22Rv1 (cell line): Measurements from ENCODE around the gene TWSG1.

Experiments used
- ZFX ChIP-seq: fragments of 450-650 bp; IDR thresholded peaks from 2 replicates; pipeline ENCODE4 v1.6.1; 2017; ENCODE audit warnings: antibody characterized with exemption, borderline replicate concordance
- TF ChIP-seq, protein P1 (sequence below): fragments of 450-650 bp; IDR thresholded peaks from 2 replicates; pipeline ENCODE4 v1.5.1; 2017; ENCODE audit warnings: mild to moderate bottlenecking

DNA sequence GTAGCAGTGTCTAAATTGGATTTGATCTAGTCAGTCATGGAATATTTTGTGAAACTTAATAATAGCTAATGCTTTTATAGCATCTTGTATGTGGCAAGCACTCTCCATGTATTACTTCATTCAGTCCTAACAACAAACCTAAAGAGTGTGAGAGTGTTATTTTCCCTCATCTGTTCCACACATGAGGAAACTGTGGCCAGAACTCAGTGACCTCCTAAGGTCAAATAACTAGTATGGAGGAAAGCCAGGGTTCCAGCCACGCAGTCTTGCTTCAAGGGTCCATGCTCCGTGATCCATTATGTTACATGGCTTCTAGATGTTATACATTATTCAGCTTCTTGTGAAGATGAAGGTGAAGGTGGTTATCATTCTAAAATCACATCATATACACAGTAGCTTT lies 45.5 kb downstream of the TWSG1 start:
- TF ChIP-seq, protein P1, sequence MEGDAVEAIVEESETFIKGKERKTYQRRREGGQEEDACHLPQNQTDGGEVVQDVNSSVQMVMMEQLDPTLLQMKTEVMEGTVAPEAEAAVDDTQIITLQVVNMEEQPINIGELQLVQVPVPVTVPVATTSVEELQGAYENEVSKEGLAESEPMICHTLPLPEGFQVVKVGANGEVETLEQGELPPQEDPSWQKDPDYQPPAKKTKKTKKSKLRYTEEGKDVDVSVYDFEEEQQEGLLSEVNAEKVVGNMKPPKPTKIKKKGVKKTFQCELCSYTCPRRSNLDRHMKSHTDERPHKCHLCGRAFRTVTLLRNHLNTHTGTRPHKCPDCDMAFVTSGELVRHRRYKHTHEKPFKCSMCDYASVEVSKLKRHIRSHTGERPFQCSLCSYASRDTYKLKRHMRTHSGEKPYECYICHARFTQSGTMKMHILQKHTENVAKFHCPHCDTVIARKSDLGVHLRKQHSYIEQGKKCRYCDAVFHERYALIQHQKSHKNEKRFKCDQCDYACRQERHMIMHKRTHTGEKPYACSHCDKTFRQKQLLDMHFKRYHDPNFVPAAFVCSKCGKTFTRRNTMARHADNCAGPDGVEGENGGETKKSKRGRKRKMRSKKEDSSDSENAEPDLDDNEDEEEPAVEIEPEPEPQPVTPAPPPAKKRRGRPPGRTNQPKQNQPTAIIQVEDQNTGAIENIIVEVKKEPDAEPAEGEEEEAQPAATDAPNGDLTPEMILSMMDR, result no peak
- TF ChIP-seq ZFX, result no peak
